Gastrocnemius medialis (tissue), 4 donors: ENCODE measurements around the gene GIGYF2.

Experiments used
- CTCF ChIP-seq, 5 experiments: fragments of 450-650 bp in 3 of 5; fragments of 200-600 bp in 2 of 5; sonication (generic) in 2 of 5; IDR thresholded peaks in 4 of 5; conservative IDR thresholded peaks in 1 of 5; 1 replicate in 4 of 5; 2 replicates in 1 of 5; pipeline ENCODE4 v1.5.1; 2016 to 2019; ENCODE audit warnings: antibody characterized with exemption in 5 of 5, mild to moderate bottlenecking in 3 of 5, moderate library complexity in 3 of 5
- POLR2A ChIP-seq, 2 donors: fragments of 450-650 bp; IDR thresholded peaks; one replicate each; pipeline ENCODE4 v1.6.1; 2017; ENCODE audit warnings: antibody characterized with exemption in 2 of 2, mild to moderate bottlenecking in 2 of 2, moderate library complexity in 2 of 2

- TF ChIP-seq CTCF (IDR thresholded peaks at IDR 0.05 in 4 of 5, conservative IDR thresholded peaks at IDR 0.05 in 1 of 5) (no peak), POLR2A (IDR thresholded peaks at IDR 0.05) (no peak)
Observed at GRCh38 chr2:232870018-232870765, 173.1 kb downstream of the GIGYF2 start, which contains the start of gene SNORC.
